HG02759 (cell line): ENCODE data around the gene CRACDL.
"Not testable (repeated sequence)": the region's sequence is repeated elsewhere in the genome, so short reads cannot be mapped to it uniquely, and the experiment has no call there.

Experiments used
- ATAC-seq: cut with Tn5 transposase; IDR thresholded peaks from one replicate; pipeline ENCODE4 v1.9.1; 2021; ENCODE audit warnings: mild to moderate bottlenecking, moderate library complexity; ENCODE audit not compliant: unreplicated experiment

The CRACDL gene

DNA sequence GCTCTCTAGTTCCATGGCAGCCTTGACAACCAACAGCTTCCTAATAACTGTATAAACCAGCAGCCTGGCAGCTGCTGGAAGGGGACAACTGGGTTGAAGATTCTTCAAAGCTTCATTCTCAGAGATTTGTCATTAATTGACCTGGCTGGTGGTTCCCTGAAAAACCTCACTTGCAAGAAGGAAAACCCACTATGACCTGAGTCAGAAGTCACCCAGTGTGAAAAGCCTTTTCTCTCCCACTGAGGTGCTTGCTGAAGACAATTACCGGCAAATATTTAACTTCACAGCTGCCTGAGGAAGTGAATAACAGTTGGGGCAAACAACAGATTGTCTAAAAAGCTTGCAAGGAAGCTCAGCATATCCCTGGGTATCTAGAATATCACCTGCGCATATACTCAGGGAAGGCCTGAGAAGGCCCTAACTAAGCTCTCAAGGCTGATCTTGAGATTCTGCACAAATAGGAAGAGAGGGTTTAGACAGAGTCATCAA is 49.9 kb downstream of the CRACDL start:
- no peak for ATAC-seq

DNA sequence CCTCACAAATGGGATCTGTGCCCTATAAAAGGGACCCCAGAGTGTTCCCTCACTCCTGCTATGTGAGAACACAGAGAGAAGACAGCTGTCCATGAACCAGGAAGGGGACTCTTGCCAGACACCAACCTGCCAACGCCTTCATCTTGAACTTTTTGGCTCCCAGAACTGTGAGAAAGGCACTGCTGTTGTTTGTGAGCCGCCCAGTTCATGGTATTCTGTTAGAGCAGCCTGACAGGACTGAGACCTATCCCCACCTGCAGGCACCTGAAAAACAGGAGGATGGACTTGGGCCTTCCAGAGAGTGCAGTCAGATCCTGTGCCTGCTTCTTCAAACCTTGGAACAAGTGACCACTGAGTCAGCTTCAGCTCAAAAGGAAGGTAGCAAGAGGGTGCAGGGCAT is 51.4 kb downstream of the CRACDL start:
- ATAC-seq = no peak

DNA sequence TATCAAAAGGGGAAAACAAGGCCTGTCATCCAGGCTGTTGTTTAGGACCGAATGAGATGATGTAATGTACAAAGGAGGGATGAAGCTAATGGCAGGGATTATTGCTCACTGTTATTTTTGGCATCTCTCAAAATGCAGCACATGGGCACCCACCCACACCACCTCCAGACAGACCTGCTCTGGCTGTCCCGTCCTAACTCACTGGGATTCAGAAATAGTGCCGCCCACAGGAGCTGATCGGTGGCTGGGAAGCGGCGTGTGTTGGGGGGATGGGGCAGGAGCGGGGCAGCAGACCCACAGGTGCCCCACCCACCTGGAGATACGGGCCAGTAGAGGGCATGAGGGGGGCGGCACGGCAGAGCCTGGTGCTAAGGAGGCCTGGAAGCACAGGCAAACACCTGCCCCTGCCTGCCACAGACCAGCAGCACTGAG is 52.2 kb downstream of the CRACDL start:
- no peak for ATAC-seq

DNA sequence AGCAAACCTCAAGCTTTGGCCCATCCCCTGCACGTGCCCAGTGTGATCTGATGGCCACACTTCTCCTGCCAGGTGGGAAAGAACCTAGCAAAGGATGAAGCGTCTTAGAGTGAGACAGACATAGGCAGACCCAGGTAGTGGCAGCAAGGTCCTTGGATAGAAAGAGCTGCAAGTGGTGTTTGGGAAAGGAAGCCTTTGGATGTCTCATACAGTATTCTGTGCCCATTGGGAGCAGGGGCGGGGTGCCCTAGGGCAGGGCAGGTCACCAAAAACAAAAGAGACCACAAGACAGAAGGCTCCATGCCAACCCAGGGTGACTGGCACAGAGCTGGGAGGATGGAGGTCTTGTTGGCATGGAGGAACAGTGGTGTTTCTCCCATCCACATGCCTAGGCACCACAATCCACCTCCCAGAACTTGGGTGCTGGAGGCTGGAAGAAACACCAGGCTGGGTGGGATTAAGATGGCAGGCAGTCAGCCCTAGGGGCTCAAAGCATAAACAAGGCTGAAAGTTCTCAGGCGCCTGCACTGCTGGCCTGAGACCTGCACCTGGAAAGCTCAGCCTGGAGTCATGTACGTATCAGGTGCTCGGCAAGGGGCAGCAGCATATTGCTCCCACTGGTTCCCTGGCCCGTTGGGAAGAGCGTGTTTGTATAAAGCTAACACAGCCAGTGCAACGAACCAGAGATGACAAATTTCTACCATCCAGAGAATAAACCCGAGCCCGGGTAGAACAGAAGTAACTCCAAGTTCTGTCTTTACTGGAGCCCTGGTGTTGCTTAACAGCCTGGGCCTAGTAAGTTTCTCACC is 52.9 kb downstream of the CRACDL start:
- no peak for ATAC-seq

DNA sequence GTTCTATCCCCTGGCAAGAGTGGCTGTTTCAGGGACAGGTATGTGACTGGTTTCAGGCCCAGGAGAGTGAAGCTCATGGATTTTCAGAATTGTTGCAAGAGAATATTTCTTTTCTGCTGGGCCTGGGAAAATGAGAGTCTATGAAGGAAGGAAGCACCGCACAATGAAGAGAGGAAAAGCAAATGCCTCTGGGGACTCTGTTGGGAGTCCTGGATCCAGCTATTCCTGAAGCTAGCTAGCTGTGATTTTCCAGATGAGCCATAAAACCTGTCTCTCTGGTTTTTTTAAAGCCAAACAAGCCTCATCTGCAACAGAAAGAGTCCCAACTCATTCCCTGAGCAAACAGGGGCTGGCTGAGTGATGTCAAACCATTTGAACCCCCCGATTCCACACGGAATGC is 53.7 kb downstream of the CRACDL start:
- ATAC-seq = no peak

DNA sequence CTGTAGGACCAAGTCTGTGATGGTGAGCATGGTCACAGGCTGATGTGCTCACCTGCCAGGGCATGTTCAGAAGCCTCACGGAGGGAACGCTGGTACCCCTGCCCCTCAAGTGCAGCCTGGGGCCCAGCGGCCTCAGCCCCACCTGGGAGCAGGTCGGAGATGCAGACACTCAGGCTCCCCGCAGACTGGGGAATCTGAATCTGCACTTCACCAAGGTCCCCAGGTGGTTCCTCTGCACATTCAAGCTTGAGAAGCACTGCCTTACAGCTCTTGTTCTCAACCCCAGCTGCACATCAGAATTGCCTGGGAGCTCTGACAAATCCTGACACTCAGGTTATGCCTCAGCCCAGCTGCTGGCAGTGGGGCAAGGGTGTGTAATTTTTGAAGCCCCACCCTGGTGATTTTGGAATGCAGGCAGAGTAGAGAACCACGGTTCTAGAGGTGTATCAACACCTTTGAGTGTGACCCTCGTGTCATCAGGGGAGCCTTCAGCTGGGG is 54.8 kb downstream of the CRACDL start:
- no peak for ATAC-seq

DNA sequence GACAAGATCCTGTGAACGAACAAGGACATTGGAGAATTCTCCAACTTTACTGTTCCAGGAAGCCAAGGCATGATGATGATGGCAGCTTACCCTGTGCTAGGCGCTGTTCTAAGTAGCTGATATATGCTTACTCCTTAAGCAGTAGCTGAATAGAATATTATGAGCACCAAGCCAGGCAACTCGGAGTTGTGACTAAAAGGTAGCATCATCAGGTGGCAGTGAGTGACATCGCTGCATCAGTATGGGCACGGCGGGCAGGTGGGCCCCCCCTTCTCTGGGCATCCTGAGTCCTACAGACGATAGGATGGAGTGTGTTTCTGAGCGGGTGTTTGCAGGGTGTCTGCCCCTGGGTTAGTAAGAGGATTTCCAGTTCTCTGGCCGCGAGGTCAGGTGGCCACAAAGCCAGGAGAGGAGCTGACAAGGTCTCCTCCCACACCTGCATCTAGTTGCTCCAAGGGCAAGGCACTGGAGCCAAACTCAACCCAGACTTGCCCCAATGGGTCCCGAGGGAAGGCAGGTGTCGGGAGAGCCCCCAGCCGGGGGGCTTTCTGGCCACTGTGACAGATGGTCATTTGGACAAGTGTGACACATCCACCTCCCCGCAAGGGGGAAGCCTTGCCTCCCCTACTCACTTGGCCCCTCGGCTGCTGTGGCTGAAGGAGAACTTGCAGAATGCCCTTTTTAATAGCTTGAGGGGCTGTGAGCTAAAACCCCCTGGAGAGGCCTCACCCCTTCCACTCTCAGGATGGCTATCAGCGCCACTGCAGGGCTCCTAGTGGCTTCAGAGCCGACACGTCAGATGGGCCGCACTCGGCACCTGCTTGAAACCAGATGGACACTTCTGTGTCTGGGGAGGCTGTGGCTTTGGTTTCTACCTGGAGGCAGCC is 55.5 kb downstream of the CRACDL start:
- ATAC-seq = no peak

DNA sequence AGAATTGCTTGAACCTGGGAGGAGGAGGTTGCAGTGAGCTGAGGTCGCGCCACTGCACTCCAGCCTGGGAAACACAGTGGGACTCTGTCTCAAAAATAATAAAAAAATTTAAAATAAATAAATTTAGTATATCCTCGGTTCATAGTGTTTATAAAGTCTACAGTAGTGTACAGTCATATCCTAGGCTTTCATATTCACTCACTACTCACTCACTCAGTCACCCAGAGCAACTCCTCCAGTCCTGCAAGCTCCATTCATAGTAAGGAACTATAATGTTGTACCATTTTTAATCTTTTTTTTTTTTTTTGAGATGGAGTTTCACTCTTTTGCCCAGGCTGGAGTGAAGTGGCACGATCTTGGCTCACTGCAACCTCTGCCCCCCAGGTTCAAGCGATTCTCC is 58.4 kb downstream of the CRACDL start:
- ATAC-seq = not testable (repeated sequence)

DNA sequence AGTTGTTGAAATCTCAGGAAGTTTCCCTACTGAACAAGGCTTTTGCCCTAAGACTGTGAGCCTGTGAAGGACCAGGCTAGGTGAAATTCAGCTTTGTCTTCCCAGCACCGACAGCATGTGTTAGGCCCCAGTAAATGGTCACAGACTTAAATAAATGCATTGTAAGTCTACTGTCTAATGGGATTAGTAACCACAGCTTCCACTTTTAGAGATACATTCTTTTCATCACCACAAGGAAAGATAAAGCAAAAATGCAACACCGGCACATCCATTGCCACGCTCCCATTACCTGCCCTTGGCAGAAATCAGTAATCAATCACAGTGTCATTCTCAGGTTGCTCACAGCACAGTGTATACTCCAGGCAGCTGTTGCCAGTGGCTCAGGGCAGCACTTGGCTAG is 59.3 kb downstream of the CRACDL start:
- no peak for ATAC-seq

DNA sequence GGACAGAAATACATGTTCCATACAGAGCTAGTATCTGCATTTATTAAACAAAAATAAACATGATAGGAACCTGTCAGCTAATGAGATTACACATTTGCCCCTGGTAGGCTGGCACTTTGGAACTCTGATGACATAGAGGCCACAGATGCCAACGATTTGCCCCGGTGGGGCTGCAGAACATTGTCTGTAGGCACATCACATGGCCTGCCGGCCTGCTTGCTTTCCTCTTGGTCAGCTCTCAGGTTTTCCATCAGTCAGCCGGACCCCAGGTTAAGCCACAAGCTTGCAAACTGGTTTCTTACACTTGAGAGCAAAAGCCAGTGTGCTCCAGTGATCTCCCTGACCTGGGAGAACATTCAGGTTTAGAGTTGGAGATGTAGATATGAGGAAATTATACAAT is 60.3 kb downstream of the CRACDL start:
- no peak for ATAC-seq

DNA sequence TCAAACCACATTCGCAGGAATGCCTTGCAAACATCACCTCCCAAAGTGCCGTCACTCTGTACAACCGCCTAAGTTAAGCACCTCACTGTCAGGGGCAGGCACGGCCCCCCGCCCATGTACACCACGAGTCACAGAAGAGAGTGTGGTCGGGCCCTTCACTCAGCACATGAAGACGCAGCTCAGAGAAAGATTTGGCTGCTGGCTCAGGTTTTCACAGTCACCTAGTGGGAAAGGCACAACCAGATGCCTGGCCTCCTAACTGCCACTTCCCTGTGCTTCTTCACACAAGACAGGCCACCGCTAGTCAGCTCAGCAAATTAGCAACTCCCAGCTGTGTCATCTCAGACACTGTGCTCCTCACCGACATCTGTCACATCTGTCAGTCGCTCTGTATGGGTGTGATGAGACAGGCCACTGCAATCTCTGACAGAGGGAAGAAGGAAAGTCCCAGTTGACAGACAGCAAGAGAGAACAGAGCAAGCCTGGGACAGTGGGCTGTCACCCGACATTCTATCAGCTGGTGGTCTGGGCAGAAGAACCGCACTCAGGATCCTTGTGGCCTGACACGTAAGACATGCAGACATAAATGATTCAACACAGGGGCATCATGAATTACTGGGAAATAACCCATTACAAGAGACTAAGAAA is 60.8 kb downstream of the CRACDL start:
- no peak for ATAC-seq

DNA sequence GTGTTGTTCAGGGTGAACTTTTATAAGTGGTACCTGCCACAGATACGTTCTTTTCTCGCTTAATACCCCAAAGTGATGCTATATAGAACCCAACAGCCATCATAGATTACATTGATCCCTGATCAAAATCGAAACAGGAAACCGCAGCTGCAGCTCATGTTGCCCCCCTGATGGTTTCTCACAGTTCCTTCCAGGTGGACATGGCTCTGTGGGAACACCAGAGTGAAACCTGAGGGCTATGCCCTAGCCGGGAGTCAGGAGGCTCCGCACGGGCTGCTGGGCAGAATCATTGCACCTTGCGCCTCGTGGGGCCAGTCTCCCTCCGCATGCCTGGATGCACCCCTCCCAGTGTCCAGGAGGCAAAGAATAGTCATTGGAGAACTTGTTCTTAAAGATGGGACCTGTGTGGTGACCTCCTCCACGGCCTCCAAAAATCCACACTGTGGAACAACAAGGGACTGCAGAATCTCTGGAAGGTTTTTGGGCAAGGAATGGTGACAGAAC is 61.8 kb downstream of the CRACDL start:
- no peak for ATAC-seq

DNA sequence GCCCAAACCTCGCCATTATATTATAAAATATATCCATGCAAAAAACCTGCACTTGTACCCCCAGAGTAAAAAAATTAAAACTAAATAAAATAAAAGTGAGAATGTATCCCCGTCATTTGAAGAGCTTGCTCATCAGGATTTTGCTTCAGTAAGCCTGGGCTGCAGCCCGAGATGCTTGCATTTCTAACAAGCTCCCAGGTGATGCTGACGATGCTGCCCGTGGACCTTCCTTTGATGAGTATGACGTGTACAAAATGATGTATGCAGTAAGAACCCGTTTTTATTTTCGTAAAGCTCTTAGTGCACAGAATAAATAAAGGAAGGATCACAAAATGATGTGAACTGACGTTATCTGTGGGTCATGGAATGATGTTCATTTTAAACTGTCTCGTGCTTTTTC is 63.5 kb downstream of the CRACDL start:
- ATAC-seq = no peak

DNA sequence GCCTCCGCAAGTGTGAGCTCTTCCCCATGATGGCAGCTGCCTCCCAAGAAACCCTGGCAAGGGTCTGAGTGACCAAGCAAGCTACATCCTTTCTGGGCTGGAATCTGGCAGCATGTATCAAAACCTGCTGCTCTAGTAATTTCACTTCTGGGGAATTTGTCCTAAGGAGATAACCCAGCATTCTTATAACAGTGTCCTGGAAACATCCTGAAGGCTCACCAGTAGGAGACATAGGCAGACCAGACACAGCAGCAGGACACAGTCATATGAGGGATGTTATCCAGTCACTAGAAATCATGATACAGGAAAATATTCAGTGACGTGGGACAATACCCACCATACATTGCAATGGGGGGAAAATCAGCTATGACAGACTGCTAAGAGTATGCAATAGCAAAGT is 64.5 kb downstream of the CRACDL start:
- ATAC-seq = no peak

DNA sequence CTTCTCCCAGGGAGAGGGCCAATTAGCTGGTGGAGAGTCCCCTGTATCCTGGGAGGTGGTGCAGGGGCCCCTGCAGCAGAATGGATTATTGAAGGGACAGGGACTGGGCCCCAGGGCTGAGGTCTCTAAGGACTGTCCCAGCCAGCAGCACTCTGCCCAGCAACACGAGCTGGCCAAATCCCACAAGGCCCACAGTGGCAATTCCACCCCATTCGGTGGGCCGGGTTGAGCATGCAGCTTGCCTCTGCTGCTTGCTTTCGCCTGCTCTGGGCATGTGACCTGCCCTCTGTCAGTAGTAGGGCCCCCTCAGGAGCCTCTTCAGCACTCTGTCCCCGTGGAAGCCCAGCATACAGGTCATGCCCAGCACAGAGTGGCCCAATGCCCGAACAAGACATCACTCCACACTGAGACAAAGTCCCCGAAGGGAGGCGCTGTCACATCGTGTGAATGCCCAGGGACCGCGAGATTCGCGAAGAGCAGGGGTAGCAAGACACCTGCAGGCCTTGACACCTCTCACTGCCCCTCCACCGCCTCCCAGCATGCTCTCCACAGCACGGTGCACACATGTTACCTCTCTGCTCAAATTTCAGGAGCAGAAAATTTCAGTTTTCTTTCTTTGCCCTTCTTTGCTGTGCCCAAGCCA is 65.4 kb downstream of the CRACDL start:
- ATAC-seq = no peak

DNA sequence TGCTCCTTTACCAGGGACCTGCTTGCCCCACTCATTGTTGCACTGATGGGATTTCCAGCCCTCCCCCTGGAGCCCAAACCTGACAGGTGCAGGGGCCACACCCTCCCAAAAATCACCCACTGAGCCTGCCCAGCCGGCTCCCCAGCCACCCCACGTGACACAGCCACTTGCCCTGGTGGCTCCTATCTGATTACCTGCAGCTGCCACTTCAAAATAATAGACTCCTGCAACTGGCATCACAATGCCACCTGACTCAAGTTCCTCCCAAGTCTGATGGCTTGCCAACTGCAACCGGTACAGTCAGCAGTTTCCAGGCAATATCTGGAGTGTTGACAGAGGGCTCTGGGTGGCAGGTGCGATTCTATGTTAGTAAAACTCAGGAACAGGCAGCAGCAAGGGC is 66.2 kb downstream of the CRACDL start:
- ATAC-seq = no peak

DNA sequence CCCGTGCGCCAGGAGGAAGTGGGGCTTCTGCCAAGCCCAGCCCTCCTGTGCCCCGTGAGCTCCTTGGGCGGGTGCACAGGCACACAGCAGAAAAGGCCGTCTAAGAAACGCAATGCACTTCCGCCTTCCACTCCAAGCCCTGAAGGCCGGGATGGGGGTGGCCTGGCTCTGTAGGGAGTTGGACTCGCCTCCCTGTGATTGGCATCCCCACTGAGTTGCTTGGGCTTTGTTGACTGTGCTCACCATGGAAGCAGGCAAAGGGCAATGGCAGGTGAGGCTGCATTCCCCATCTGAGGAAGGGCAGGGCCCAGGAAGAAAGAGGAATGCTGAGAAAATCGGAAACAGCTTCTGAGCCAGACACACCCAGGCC is 66.8 kb downstream of the CRACDL start:
- ATAC-seq = no peak

DNA sequence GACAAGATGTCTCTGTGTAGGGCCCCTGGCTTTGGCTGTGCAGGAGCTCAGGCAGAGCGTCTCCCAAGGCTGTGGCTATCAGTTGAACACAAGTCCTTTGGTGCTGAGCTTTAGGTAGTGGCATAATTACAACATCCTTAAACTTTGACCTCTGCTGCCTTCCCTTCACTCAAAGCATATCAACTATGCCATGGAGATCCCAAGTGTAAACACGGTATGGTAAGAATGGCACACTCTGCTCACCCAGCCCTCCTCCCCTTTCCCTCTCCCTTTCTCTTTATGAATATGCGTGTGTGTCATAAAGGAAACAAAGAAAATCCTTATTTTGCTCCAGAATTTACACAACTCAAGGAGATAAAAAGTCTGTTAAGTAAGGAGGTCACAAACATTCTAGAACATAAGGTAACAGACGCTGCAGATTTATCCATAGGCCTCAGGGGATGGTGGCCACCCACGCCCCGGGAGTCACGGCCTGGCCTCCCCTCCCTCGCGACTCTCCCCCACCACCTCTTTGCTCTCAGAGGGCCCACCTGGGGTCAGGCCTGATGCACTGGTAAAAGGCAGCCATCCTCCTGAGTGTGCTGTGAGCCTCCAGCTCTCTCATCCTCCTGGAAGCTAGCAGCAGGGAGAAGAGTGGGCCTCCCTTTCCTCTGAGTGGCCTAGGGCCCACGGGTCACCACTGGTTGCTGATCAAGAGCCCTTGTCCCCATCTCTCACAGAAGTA is 67.3 kb downstream of the CRACDL start:
- no peak for ATAC-seq

DNA sequence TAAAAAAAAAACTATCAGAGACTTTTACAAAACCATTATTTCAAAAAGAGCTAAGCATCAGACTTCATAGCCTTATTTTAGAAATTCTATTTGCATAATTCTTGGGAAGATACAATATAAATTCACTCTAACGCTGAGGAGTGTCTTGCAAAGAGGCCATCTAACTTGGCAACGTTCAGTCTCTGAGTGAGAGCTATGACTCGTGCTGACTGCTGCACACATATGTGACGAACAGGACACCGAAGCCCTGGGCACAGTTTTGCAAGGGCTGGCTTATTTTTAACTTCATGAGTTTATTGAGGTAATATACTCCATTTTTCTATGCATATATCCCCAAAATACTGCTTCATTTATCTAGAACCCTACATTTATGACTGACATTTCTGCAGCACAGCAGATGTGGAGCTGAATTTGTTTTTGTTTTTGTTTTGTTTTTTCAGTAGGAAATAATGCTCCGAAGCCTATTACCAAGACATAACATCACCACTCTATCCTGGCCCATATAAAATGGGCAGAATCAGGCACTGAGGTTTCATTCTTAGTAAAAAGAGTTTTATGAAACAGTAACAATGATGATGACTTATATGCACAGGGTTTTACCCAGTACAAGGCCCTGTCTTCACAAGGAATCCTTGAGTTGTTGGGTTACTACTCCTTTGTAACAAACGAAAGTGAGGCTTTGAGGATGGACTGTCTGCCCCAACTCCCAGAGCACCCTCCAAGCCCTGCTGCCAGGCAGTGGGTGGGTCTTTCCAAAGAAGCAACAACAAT is 68.3 kb downstream of the CRACDL start:
- ATAC-seq = no peak
